RCC 7860 (cell line): Measurements from ENCODE around the gene AQP5.
A peak's percentile ranks its signal among the peaks of the same experiment; 100 is the strongest.
"Not testable (repeated sequence)": the region's sequence is repeated elsewhere in the genome, so short reads cannot be mapped to it uniquely, and the experiment has no call there.

Experiments
- DNase-seq: peaks from one replicate; pipeline ENCODE4 v3.0.0-alpha.2; 2015; ENCODE audit warnings: low spot score
- FAIRE-seq: peaks from 2 replicates; lab custom pipeline; 2012; peaks lifted over from hg19 to GRCh38; lab: Jason Lieb, UNC

The AQP5 gene

GRCh38 chr12:49979016-49979586 is 17.4 kb downstream of the AQP5 start:
- DNase-seq (no peak), FAIRE-seq (no peak)

- DNase-seq (no peak), FAIRE-seq (no peak)
Observed at GRCh38 chr12:49979791-49980190, 18.1 kb downstream of the AQP5 start.

DNA sequence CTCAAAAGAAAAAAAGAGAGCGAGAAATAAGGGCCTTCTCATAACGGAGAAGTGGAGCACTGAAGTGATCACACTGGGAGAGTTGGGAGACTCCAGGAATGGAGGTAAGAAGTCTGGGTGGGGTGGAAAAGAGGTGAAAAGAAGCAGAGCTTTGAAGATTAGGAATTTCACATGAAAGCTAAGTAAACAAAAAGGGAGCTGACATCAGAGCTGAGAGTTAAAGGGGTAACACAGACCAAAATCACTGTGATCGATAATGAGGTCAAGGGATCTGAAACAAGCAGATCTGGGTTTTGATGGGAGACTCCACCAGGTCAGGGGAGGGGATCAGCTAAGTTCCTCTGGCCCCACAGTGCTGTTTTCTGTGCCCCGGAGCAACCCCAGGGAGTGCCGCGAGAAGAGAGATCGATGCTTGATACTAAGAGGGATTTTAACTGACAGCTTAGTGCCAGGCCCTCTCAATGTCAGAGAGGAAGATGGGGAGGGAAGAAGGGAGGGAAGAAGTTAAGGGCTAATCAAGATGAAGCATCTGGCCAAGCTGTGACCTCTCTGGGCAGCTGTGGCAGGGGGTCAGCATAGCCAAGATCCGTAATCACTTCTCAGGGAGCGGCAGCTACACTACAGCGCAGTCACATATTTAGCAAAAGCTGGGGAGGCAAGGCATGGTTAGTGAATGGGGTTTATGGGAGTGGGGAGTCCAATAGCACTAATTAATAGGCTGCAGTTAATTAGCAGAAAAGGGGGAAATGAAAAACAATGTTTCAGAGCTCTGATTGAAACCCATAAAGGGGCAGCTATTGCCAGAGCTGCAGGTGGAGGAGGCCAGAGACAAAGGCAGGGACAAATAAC is 19.1 kb downstream of the AQP5 start:
- FAIRE-seq (no peak), DNase-seq (no peak)

GRCh38 chr12:49982246-49983087 is 20.8 kb downstream of the AQP5 start:
- DNase-seq (no peak), FAIRE-seq (no peak)

- DNase-seq (peak; percentile 72), FAIRE-seq (peak; percentile 85)
Observed at GRCh38 chr12:49983892-49984291, 22.2 kb downstream of the AQP5 start.

DNA sequence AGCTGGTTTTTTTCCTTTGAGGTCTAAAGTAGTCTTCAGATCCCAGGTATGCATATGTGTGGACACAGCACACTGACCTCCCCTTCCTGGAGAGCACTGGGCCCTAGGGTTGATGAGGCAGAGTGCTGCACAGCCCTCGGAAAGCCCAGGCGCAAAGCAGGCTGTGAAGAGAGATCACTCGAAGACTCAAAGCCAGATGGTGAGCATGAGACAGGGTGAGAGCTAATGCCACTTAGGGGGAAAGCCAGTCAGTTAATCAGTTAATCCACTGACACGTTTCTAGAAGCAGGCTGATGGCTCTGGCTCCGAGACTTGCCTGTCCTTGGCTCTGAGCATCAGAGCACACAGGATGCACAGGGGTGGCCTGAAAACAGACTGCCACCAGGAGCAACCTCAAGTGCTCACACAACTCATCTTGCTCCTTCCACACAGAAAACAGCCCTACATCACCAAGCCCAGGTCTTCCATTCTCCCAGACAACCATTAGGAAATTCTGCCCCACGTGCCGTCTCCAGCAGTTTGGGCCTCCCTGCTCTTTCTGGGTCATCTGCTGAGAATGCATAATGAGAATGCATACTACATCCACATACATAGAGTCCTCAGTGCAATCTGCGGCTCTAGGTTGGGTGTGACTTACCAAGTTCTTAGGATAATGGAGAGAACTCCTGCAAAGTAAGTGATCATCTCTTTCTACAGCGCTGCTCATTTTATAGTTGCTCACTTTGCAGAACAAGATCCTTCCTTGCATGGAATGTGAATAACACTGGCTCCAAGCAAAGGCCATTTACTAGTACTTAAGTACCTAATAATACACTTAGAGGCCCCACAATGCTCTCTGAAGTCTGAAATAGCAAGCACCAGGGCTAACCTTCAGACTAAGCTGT is 23.0 kb downstream of the AQP5 start:
- no peak for FAIRE-seq
- DNase-seq, result no peak

DNA sequence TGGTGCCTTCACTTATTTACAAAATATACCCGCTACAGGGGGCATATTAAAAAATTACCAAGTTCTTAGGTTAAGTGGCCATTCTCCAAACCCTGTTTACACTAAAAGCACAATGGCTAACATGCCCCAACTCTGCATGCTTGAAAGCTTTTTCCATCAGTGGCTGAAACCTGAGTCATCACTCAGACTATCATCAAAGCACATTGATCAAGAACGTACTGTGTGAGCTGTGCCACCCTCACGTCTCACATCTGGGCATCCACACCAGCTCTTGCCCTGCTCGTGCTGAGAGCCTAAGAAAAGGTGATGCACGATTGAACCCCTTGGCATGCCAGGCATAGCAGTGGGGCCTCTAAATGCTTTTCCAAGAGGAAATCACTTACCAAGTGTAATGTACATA is 24.3 kb downstream of the AQP5 start:
- FAIRE-seq, result no peak
- DNase-seq, result no peak

DNA sequence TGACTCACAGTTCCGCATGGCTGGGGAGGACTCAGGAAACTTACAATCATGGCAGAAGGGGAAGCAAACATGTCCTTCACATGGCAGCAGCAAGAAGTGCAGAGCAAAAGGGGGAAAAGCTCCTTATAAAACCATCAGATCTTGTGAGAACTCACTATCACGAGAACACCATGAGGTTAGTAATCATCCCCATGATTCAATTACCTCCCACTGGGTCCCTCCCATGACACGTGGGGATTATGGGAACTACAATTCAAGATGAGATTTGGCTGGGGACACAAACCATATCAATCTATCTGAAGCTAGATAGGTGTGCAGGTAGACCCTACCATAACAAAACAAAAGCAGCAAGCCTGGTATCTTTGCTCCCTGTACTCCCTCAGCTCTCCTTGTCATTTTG is 24.8 kb downstream of the AQP5 start:
- FAIRE-seq, DNase-seq: not testable (repeated sequence)

- no peak for DNase-seq
- FAIRE-seq, result no peak
Observed at GRCh38 chr12:49987625-49988303, 26.1 kb downstream of the AQP5 start.

DNA sequence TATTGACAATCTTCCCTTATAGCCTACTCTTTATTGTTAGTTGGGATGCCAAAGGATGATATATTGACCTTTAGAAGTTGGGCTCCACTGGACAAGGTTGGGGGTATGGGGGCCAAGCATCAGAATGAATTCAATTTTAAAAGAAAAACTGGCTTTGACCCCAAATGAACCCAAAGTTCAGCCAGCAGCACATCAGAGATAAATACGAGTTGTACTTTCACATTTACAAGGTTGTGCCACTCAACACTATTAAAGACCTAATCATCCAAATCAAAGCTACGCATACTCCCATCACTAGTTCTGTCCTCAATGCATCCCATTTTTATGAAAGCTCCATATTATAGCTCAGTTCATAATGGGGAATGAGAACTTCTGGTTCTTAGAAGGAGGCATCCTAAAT is 27.7 kb downstream of the AQP5 start:
- not testable (repeated sequence) for DNase-seq, FAIRE-seq

DNA sequence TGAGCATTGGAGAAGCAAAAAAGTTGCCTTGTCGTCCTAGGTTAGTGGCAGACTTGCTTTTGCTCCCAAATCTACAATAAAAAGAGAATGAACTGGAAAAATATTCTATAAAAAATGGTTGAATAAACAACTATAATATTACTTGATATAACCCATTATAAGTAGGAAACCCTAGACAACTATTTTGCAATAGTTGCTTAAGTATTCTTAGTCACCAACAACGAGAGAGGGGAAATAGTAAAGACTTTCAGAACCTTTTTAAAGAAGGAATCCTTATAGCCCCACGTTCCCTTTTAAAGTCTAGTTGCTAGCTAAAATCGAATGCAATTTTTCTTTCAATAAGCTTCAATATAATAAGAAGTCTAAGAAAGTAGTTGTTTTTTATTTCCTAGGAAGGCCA is 28.6 kb downstream of the AQP5 start:
- DNase-seq, result no peak
- FAIRE-seq, result no peak

- DNase-seq (no peak), FAIRE-seq (no peak)
Observed at GRCh38 chr12:49998453-49998852, 36.8 kb downstream of the AQP5 start.

DNA sequence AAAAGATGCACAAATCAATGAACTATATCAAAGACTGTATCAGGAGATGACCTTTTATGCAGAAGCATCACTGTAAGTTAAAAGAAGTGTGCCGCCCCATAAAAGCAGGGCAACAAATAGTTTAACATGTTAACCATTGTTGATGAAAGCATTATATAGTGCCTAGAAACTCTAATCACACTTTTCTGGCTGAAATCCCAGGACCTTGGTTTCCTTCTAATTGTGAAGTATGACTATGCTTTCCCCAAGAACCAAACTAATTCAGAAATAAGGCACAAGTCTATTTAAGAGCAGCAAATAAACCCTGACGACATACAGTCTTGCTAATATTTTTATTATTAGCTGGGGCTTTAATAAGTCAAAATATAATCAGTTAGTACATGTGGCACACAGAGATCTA is 41.9 kb downstream of the AQP5 start:
- DNase-seq (no peak), FAIRE-seq (no peak)

- FAIRE-seq (no peak), DNase-seq (no peak)
Observed at GRCh38 chr12:50004696-50005095, 43.0 kb downstream of the AQP5 start.

- no peak for FAIRE-seq
Observed at GRCh38 chr12:50005175-50005574, 43.5 kb downstream of the AQP5 start.

DNA sequence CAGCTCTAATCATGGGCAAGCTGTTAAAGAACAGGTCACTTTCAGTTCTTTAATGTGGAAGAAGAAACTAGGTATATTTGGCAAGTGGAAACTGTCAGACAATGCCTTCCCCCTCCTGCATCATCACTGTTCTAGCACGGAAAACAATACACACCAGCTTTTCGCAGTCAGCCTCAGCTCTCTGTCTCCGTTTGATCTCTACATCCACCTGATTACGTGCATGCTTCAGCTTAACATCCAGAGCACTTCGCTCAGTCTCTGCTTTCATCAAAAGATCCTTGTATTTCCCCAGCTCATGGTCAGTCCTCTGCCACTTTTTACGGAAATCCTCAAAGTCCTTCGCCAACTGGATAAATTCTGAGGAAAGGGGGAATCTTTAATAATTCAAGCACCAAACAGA is 44.6 kb downstream of the AQP5 start:
- no peak for FAIRE-seq
- DNase-seq, result no peak

More at GRCh38 chr12:50005175-50005574, 43.5 kb downstream of the AQP5 start:
- no peak for DNase-seq

DNA sequence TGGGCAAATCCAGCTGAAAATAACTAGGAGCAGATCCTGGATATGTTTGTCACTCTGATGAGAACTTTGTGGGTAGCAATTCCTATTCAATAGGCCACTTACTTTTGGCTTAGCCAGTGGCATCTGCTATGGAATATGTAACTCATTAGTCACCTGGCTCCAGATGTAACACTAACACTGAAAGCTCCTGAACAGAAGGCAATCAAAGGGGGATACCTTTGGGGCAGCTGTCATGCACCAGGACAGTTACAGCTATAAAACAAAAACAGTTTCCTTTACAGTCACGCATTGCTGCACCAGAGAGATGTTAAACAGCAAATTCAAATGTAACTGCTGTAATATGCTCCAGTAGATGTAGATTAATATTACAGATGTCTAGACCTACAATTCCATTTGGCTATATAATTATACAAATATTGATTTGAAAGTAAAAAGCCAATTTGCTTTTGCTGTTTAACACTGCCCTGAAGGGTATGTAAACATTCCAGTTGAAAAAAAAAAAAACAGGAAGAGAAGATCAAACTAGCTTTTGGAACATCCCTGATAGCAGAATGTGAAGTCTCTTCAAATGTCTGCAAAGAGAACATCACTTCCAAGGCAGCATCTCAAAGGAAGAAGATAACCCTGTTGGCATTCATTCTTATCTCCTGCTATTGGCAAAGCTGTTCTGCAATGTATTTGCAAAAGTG is 45.2 kb downstream of the AQP5 start:
- FAIRE-seq (no peak), DNase-seq (no peak)

GRCh38 chr12:50013361-50014147 is 51.9 kb downstream of the AQP5 start:
- FAIRE-seq (no peak), DNase-seq (no peak)

GRCh38 chr12:50014342-50014741 is 52.7 kb downstream of the AQP5 start:
- DNase-seq, result no peak
- FAIRE-seq, result no peak
